Measurements from ENCODE around the gene DNAJC17. TPM values are rescaled to one million over a fixed set of nuclear protein-coding genes. Genes with fewer than 3 reads are reported as not detected.

The DNAJC17 gene
- total and polyA plus RNA-seq, 2 of the 13 experiments (the other 11 are each of a cell fraction or from before 2014, with no cell fraction given), result 22.2 to 26.5 TPM

DNA sequence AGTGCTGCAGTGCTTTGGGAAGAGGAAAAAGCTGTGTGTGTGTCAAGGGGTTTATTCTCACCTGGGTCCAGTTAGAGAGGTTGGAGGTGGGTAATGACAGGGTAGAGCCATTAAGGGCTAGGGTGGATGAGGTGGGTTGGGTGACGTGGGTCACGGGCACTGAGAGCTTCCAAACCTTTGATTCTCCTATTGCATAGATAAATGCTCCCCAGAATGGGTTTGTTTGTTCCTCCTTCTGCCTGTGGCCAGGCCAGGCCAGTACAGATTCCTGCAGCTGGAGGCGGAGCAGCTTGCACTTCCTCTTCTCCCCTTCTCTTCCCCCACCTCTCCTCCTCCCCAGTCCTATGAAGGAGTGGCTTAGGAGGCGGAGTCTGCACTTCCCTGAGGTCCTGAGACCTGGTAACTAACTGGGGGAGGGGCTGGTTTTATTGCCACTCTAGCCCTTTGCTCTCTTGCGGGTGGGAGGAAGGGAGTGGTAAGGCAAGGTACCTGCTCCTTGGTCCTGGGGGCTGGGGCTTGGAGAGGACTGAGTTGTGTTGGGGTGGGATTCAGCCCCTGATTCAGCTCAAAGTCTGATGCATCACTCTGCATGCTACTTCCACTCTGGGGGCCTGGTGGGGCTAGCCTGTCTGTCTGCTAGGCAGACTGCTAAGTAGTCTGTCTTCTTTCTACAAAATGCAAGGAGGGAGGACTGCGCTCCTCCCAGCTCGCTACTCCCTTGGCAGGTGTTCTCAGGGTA is 40.1 kb upstream of the DNAJC17 start (continued):
- TF ChIP-seq, protein P1, sequence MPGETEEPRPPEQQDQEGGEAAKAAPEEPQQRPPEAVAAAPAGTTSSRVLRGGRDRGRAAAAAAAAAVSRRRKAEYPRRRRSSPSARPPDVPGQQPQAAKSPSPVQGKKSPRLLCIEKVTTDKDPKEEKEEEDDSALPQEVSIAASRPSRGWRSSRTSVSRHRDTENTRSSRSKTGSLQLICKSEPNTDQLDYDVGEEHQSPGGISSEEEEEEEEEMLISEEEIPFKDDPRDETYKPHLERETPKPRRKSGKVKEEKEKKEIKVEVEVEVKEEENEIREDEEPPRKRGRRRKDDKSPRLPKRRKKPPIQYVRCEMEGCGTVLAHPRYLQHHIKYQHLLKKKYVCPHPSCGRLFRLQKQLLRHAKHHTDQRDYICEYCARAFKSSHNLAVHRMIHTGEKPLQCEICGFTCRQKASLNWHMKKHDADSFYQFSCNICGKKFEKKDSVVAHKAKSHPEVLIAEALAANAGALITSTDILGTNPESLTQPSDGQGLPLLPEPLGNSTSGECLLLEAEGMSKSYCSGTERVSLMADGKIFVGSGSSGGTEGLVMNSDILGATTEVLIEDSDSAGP (CRISPR knock-in tag; IDR thresholded peaks at IDR 0.05; ENCODE audit: borderline replicate concordance), result no peak
- TF ChIP-seq, protein P2, sequence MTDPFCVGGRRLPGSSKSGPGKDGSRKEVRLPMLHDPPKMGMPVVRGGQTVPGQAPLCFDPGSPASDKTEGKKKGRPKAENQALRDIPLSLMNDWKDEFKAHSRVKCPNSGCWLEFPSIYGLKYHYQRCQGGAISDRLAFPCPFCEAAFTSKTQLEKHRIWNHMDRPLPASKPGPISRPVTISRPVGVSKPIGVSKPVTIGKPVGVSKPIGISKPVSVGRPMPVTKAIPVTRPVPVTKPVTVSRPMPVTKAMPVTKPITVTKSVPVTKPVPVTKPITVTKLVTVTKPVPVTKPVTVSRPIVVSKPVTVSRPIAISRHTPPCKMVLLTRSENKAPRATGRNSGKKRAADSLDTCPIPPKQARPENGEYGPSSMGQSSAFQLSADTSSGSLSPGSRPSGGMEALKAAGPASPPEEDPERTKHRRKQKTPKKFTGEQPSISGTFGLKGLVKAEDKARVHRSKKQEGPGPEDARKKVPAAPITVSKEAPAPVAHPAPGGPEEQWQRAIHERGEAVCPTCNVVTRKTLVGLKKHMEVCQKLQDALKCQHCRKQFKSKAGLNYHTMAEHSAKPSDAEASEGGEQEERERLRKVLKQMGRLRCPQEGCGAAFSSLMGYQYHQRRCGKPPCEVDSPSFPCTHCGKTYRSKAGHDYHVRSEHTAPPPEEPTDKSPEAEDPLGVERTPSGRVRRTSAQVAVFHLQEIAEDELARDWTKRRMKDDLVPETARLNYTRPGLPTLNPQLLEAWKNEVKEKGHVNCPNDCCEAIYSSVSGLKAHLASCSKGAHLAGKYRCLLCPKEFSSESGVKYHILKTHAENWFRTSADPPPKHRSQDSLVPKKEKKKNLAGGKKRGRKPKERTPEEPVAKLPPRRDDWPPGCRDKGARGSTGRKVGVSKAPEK (CRISPR knock-in tag; IDR thresholded peaks at IDR 0.05; ENCODE audit: borderline replicate concordance), result no peak
- no peak for TF ChIP-seq JARID2 (CRISPR knock-in tag; IDR thresholded peaks at IDR 0.05; ENCODE audit: insufficient replicate concordance)
- TF ChIP-seq ZBTB46 (CRISPR knock-in tag; IDR thresholded peaks at IDR 0.05; ENCODE audit: borderline replicate concordance), result no peak
- TF ChIP-seq ZNF543 (CRISPR knock-in tag; IDR thresholded peaks at IDR 0.05), result no peak
- TF ChIP-seq IRX3 (CRISPR knock-in tag; IDR thresholded peaks at IDR 0.05; ENCODE audit: borderline replicate concordance, low read depth), result no peak
- TF ChIP-seq, protein P3, sequence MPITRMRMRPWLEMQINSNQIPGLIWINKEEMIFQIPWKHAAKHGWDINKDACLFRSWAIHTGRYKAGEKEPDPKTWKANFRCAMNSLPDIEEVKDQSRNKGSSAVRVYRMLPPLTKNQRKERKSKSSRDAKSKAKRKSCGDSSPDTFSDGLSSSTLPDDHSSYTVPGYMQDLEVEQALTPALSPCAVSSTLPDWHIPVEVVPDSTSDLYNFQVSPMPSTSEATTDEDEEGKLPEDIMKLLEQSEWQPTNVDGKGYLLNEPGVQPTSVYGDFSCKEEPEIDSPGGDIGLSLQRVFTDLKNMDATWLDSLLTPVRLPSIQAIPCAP (CRISPR knock-in tag; IDR thresholded peaks at IDR 0.05; ENCODE audit: low read depth), result no peak
- TF ChIP-seq TBX3 (IDR thresholded peaks at IDR 0.05; ENCODE audit: borderline replicate concordance), result no peak
- no peak for TF ChIP-seq RAD51 (IDR thresholded peaks at IDR 0.05; ENCODE audit: borderline replicate concordance)
- no peak for TF ChIP-seq ATRX (CRISPR knock-in tag; IDR thresholded peaks at IDR 0.05; ENCODE audit: borderline replicate concordance)
- no peak for TF ChIP-seq ZNF839 (CRISPR knock-in tag; IDR thresholded peaks at IDR 0.05; ENCODE audit: borderline replicate concordance)
- TF ChIP-seq, protein P4, sequence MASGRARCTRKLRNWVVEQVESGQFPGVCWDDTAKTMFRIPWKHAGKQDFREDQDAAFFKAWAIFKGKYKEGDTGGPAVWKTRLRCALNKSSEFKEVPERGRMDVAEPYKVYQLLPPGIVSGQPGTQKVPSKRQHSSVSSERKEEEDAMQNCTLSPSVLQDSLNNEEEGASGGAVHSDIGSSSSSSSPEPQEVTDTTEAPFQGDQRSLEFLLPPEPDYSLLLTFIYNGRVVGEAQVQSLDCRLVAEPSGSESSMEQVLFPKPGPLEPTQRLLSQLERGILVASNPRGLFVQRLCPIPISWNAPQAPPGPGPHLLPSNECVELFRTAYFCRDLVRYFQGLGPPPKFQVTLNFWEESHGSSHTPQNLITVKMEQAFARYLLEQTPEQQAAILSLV (CRISPR knock-in tag; IDR thresholded peaks at IDR 0.05; ENCODE audit: borderline replicate concordance), result no peak
- TF ChIP-seq PPARG (CRISPR knock-in tag; conservative IDR thresholded peaks at IDR 0.05), result no peak
- no peak for TF ChIP-seq ZNF776 (CRISPR knock-in tag; IDR thresholded peaks at IDR 0.05)
- TF ChIP-seq SP5 (CRISPR knock-in tag; IDR thresholded peaks at IDR 0.05; ENCODE audit: borderline replicate concordance, low read depth), result peak; percentile 84
- TF ChIP-seq, protein P5, sequence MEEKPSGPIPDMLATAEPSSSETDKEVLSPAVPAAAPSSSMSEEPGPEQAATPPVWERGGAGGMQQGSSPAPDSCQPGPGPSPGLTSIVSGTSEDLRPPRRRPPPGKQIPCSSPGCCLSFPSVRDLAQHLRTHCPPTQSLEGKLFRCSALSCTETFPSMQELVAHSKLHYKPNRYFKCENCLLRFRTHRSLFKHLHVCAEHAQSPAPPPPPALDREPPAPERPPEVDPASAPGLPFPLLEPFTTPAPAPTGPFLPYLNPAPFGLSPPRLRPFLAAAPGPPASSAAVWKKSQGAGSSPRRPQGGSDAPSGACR (CRISPR knock-in tag; IDR thresholded peaks at IDR 0.05), result no peak
- TF ChIP-seq BCL3 (CRISPR knock-in tag; IDR thresholded peaks at IDR 0.05), result no peak
- no peak for TF ChIP-seq NCOA1 (CRISPR knock-in tag; IDR thresholded peaks at IDR 0.05)

Data from HepG2 (cell line).